Calu3 (cell line): ENCODE data around the gene HTR3D. TPM values are rescaled to one million over a fixed set of nuclear protein-coding genes. Genes with fewer than 3 reads are reported as not detected.

ENCODE experiments used
- BruUV-seq: library from RNA; stranded (reverse); fragments of 400-500 nt; replicated peaks from 2 replicates; lab custom pipeline; 2021; lab: Mats Ljungman, UMichigan
- CTCF ChIA-PET: fragments of 300-600 bp; sonication (Branson Sonifier 250); formaldehyde crosslinking; loops from one replicate; lab custom pipeline; 2022; ENCODE audit warnings: antibody characterized with exemption; lab: Charles Lee
- DNase-seq: peaks from one replicate; pipeline ENCODE4 v3.0.0; 2022
- H3K27ac Mint-ChIP-seq: one replicate; pipeline ENCODE4 v1.8.0; 2022; ENCODE audit warnings: mixed read lengths; ENCODE audit not compliant: unreplicated experiment
- H3K27me3 Mint-ChIP-seq: one replicate; pipeline ENCODE4 v1.8.0; 2022; ENCODE audit warnings: mixed read lengths; ENCODE audit not compliant: unreplicated experiment
- H3K36me3 Mint-ChIP-seq: one replicate; pipeline ENCODE4 v1.8.0; 2022; ENCODE audit warnings: mild to moderate bottlenecking, moderate library complexity, mixed read lengths; ENCODE audit not compliant: insufficient read depth, unreplicated experiment
- H3K4me1 Mint-ChIP-seq: one replicate; pipeline ENCODE4 v1.8.0; 2022; ENCODE audit warnings: mild to moderate bottlenecking, low read depth, mixed read lengths; ENCODE audit not compliant: unreplicated experiment
- H3K4me3 Mint-ChIP-seq: one replicate; pipeline ENCODE4 v1.8.0; 2022; ENCODE audit warnings: mild to moderate bottlenecking, low read depth, moderate library complexity, mixed read lengths; ENCODE audit not compliant: unreplicated experiment
- H3K9me3 Mint-ChIP-seq: one replicate; pipeline ENCODE4 v1.8.0; 2022; ENCODE audit warnings: low read depth, mixed read lengths; ENCODE audit not compliant: unreplicated experiment
- CTCF ChIP-seq: fragments of 200-600 bp; IDR thresholded peaks from one replicate; pipeline ENCODE4 v1.8.0; 2022; ENCODE audit warnings: antibody characterized with exemption; ENCODE audit not compliant: unreplicated experiment
- intact Hi-C: fragments of 100-400 bp; cut with micrococcal nuclease; formaldehyde crosslinking; loops from one replicate; pipeline ENCODE4 v1.10.0; 2022; ENCODE audit not compliant: unreplicated experiment
- total RNA-seq: library from RNA; stranded (reverse); gene quantifications from 2 replicates; pipeline ENCODE4 v1.2.3, GENCODE V29; 2022

HTR3D gene
- total RNA-seq, 1 experiment from 2014 or later: not detected

- H3K4me3 Mint-ChIP-seq: no peak overlapping the region
- BruUV-seq: no TSS peak
- H3K27ac Mint-ChIP-seq: no peak overlapping the region
- no peak for DNase-seq
- H3K27me3 Mint-ChIP-seq: no peaks in the 10 kb centered on the region
- intact Hi-C loops: no loop called here
- TF ChIP-seq CTCF: no peak
- CTCF ChIA-PET: interaction anchor here (0.5 kb wide), 1 partner anchor 130 kb away, joined by 3 read pairs; no protein-coding TSS in a partner anchor
- H3K36me3 Mint-ChIP-seq: no peaks in the 10 kb centered on the region
- peaks cover 6% of the 10 kb centered on the region for H3K9me3 Mint-ChIP-seq
- H3K4me1 Mint-ChIP-seq: no peaks in the 10 kb centered on the region
These were observed 53.9 kb downstream of the HTR3D start for GRCh38 chr3:184085389-184085852.

Other genes starting within 250 kb of the HTR3D start
- gene MAP6D1, start 206.2 kb upstream of the HTR3D start, total RNA-seq: 5.4 and 6.5 TPM in 2 replicates
- 80.4 and 84.3 TPM in 2 replicates for gene PARL, start 146.9 kb upstream of the HTR3D start, total RNA-seq
- 33.8 and 39.1 TPM in 2 replicates for gene ABCC5, start 13.9 kb upstream of the HTR3D start, total RNA-seq
- not detected in 2 replicates for gene HTR3C, start 21.3 kb downstream of the HTR3D start, total RNA-seq
- gene HTR3E, start 65.3 kb downstream of the HTR3D start, total RNA-seq: not detected in 2 replicates
- gene EIF2B5, start 103.6 kb downstream of the HTR3D start, total RNA-seq: 79.6 and 87.9 TPM in 2 replicates
- 105 and 106 TPM in 2 replicates for gene DVL3, start 123.6 kb downstream of the HTR3D start, total RNA-seq
- gene AP2M1, start 143.1 kb downstream of the HTR3D start, total RNA-seq: 394 and 401 TPM in 2 replicates
- 114 and 116 TPM in 2 replicates for gene ABCF3, start 154.5 kb downstream of the HTR3D start, total RNA-seq
- gene VWA5B2, start 197.8 kb downstream of the HTR3D start, total RNA-seq: 0.54 and 0.90 TPM in 2 replicates
- 131 and 140 TPM in 2 replicates for gene ALG3, start 217.2 kb downstream of the HTR3D start, total RNA-seq
- 11.2 and 11.6 TPM in 2 replicates for gene EEF1AKMT4, start 217.9 kb downstream of the HTR3D start, total RNA-seq
- gene CAMK2N2, start 229.8 kb downstream of the HTR3D start, total RNA-seq: 3.3 and 3.6 TPM in 2 replicates
- not detected in 2 replicates for gene ECE2, start 244.3 kb downstream of the HTR3D start, total RNA-seq